Activated CD8-positive, alpha-beta memory T cell treated with anti-CD3 and anti-CD28 coated beads, Interleukin-2, amount 50 U/mL, for 24 hours (primary cell): ENCODE measurements around the gene PROC.
A peak's percentile ranks its signal among the peaks of the same experiment; 100 is the strongest.
"Not testable (repeated sequence)": the region's sequence is repeated elsewhere in the genome, so short reads cannot be mapped to it uniquely, and the experiment has no call there.

Source experiments
- DNase-seq: peaks from one replicate; pipeline ENCODE4 v3.0.0-alpha.2; 2020; ENCODE audit errors: extremely low read depth

Gene PROC

GRCh38 chr2:127394492-127394891 is 23.7 kb upstream of the PROC start:
- no peak for DNase-seq

GRCh38 chr2:127397568-127398238 is 20.5 kb upstream of the PROC start:
- DNase-seq: no peak

GRCh38 chr2:127398239-127398590 is 20.0 kb upstream of the PROC start:
- no peak for DNase-seq

GRCh38 chr2:127400533-127400896 is 17.7 kb upstream of the PROC start:
- DNase-seq: no peak

GRCh38 chr2:127400897-127401756 is 17.1 kb upstream of the PROC start:
- DNase-seq: no peak

GRCh38 chr2:127401757-127402695 is 16.2 kb upstream of the PROC start:
- DNase-seq: no peak

GRCh38 chr2:127403460-127403859 is 14.8 kb upstream of the PROC start:
- no peak for DNase-seq

GRCh38 chr2:127404466-127405254 is 13.6 kb upstream of the PROC start:
- DNase-seq: no peak

GRCh38 chr2:127405255-127405610 is 13.0 kb upstream of the PROC start:
- no peak for DNase-seq

- DNase-seq: no peak
Measured at GRCh38 chr2:127406454-127406853, 11.8 kb upstream of the PROC start.

- no peak for DNase-seq
Measured at GRCh38 chr2:127407091-127407490, 11.1 kb upstream of the PROC start.

- no peak for DNase-seq
Measured at GRCh38 chr2:127407661-127408003, 10.6 kb upstream of the PROC start.

GRCh38 chr2:127408004-127408806 is 10.0 kb upstream of the PROC start:
- DNase-seq: peak; percentile 53

- DNase-seq: no peak
Measured at GRCh38 chr2:127408807-127409099, 9.5 kb upstream of the PROC start.

- not testable (repeated sequence) for DNase-seq
Measured at GRCh38 chr2:127409716-127410115, 8.5 kb upstream of the PROC start.

- DNase-seq: no peak
Measured at GRCh38 chr2:127410871-127411652, 7.2 kb upstream of the PROC start.

GRCh38 chr2:127411653-127412369 is 6.4 kb upstream of the PROC start:
- DNase-seq: no peak

- no peak for DNase-seq
Measured at GRCh38 chr2:127413200-127413599, 5.0 kb upstream of the PROC start.

GRCh38 chr2:127413782-127414637 is 4.2 kb upstream of the PROC start:
- DNase-seq: no peak
